WI38 (cell line): Measurements from ENCODE around the gene NOC2L.
"Not testable (repeated sequence)": the region's sequence is repeated elsewhere in the genome, so short reads cannot be mapped to it uniquely, and the experiment has no call there.

Source experiments
- H3K4me3 ChIP-seq: 2 replicates; pipeline ENCODE4 v1.5.1; 2011; ENCODE audit warnings: low read depth, mild to moderate bottlenecking, control low read depth, low read length
- CTCF ChIP-seq: IDR thresholded peaks from 2 replicates; pipeline ENCODE4 v1.5.1; 2012; ENCODE audit warnings: low read depth, mild to moderate bottlenecking, control low read depth, low read length

NOC2L gene

DNA sequence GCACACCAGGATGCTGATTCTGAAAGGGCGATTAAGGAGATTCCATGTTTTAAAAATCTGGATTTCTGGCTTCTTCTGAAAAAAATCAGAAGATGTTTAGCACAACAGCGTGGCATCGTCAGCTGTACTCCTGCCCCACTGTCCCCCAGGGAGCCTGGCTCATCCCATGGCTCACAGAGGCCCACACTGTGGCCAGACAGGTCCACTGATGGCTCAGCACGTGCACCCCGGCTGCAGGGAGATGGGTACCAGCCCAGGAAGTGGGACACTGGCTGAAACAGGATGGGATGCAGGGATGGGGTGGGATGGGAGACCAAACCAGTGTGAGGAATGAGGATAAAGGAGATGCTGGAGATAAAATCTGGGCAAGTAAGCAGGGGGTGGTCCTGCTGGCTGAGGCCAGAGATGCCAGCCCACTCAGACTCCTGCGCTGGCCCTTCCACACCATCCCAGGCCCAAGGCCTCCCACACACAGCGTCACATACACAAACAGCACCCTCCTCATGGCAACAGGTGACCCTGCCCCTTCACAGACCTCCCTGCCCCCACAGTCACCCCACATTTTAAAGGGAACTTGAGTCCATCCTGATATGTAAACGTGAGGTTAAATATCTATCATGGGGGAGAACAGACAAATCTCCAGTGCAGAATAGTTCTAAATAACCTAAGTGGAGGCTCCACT is 59.3 kb downstream of the NOC2L start:
- TF ChIP-seq CTCF = no peak

DNA sequence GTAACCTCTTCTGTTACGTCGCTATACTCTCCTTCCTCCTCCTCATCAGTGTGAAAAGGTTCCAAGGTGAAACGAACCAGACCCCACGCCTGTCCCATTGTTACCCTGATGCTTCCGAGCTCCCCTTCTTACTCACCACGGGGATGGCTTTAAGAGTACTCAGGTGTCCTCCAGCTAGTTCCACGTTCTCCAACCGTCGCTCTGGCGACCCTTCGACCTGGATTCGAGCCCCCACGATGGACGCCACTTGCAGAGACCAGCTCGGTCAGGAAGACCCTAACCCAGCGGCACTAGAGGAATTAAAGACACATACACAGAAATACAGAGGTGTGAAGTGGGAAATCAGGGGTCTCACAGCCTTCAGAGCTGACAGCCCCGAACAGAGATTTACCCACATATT is 61.1 kb downstream of the NOC2L start:
- not testable (repeated sequence) for H3K4me3 ChIP-seq

More for the DNA sequence above, 59.3 kb downstream of the NOC2L start:
- no peak overlapping the region for H3K4me3 ChIP-seq

GRCh38 chr1:897226-897625 is 61.8 kb downstream of the NOC2L start:
- TF ChIP-seq CTCF = no peak
- no peak overlapping the region for H3K4me3 ChIP-seq
